ENCODE measurements around the gene FGGY.
"Not testable (repeated sequence)": the region's sequence is repeated elsewhere in the genome, so short reads cannot be mapped to it uniquely, and the experiment has no call there.

FGGY gene

GRCh38 chr1:59289570-59289969 is 7.3 kb upstream of the FGGY start:
- DNase-seq (ENCODE audit: low read depth) = no peak

GRCh38 chr1:59290193-59290949 is 6.5 kb upstream of the FGGY start:
- DNase-seq (ENCODE audit: low read depth) = no peak

- DNase-seq (ENCODE audit: low read depth) = no peak
Measured at GRCh38 chr1:59291561-59291960, 5.3 kb upstream of the FGGY start.

- no peak for DNase-seq (ENCODE audit: low read depth)
Measured at GRCh38 chr1:59292562-59292961, 4.3 kb upstream of the FGGY start.

GRCh38 chr1:59293206-59293605 is 3.7 kb upstream of the FGGY start:
- DNase-seq (ENCODE audit: low read depth) = no peak

- DNase-seq (ENCODE audit: low read depth) = no peak
Measured at GRCh38 chr1:59293849-59294248, 3.0 kb upstream of the FGGY start.

- no peak for DNase-seq (ENCODE audit: low read depth)
Measured at GRCh38 chr1:59294423-59294822, 2.5 kb upstream of the FGGY start.

GRCh38 chr1:59295618-59296017 is 1.3 kb upstream of the FGGY start:
- no peak for DNase-seq (ENCODE audit: low read depth)

GRCh38 chr1:59298026-59298583 is 1.2 kb downstream of the FGGY start:
- no peak for DNase-seq (ENCODE audit: low read depth)

GRCh38 chr1:59298710-59299346 is 1.9 kb downstream of the FGGY start:
- DNase-seq (ENCODE audit: low read depth) = no peak

- DNase-seq (ENCODE audit: low read depth) = not testable (repeated sequence)
Measured at GRCh38 chr1:59299670-59300069, 2.8 kb downstream of the FGGY start.

- no peak for DNase-seq (ENCODE audit: low read depth)
Measured at GRCh38 chr1:59302297-59302696, 5.4 kb downstream of the FGGY start.

GRCh38 chr1:59302871-59303270 is 6.0 kb downstream of the FGGY start:
- no peak for DNase-seq (ENCODE audit: low read depth)

- DNase-seq (ENCODE audit: low read depth) = no peak
Measured at GRCh38 chr1:59305188-59305587, 8.3 kb downstream of the FGGY start.

GRCh38 chr1:59307591-59307990 is 10.7 kb downstream of the FGGY start:
- DNase-seq (ENCODE audit: low read depth) = no peak

GRCh38 chr1:59308839-59309238 is 11.9 kb downstream of the FGGY start:
- no peak for DNase-seq (ENCODE audit: low read depth)

GRCh38 chr1:59309392-59309791 is 12.5 kb downstream of the FGGY start:
- no peak for DNase-seq (ENCODE audit: low read depth)

GRCh38 chr1:59309795-59310548 is 13.1 kb downstream of the FGGY start:
- DNase-seq (ENCODE audit: low read depth) = no peak

- DNase-seq (ENCODE audit: low read depth) = no peak
Measured at GRCh38 chr1:59310549-59311250, 13.8 kb downstream of the FGGY start.

GRCh38 chr1:59314776-59315528 is 18.1 kb downstream of the FGGY start:
- no peak for DNase-seq (ENCODE audit: low read depth)

All from stimulated activated CD8-positive, alpha-beta memory T cell treated with anti-CD3 and anti-CD28 coated beads, Interleukin-12 subunit alpha, Interleukin-12 subunit beta, amount 100 ng/mL, for 4 hours (primary cell).